KMS-11 (cell line): ENCODE results near the gene HAUS8.
A peak's percentile ranks its signal among the peaks of the same experiment; 100 is the strongest.

ENCODE experiments used
- H2AFZ ChIP-seq: fragments of 200-600 bp; sonication (generic); 2 replicates; pipeline ENCODE4 v1.6.1; 2016; ENCODE audit warnings: antibody characterized with exemption, mixed run types, low read depth
- H3K27ac ChIP-seq: fragments of 200-600 bp; sonication (generic); 2 replicates; pipeline ENCODE4 v1.6.1; 2016; ENCODE audit warnings: mild to moderate bottlenecking, mixed run types
- H3K27me3 ChIP-seq: fragments of 200-600 bp; sonication (generic); 2 replicates; pipeline ENCODE4 v1.6.1; 2017; ENCODE audit warnings: mild to moderate bottlenecking, low read depth, mixed run types, moderate library complexity; ENCODE audit not compliant: insufficient read depth
- H3K36me3 ChIP-seq: fragments of 200-600 bp; sonication (generic); 2 replicates; pipeline ENCODE4 v1.6.1; 2017; ENCODE audit warnings: mild to moderate bottlenecking, mixed run types; ENCODE audit not compliant: insufficient read depth
- H3K4me1 ChIP-seq: fragments of 200-600 bp; sonication (generic); 2 replicates; pipeline ENCODE4 v1.6.1; 2016; ENCODE audit warnings: mild to moderate bottlenecking, low read depth, mixed run types; ENCODE audit not compliant: poor library complexity, severe bottlenecking
- H3K4me2 ChIP-seq: fragments of 200-600 bp; sonication (generic); 2 replicates; pipeline ENCODE4 v1.7.0; 2016; ENCODE audit warnings: mild to moderate bottlenecking, mixed run types
- H3K4me3 ChIP-seq: fragments of 200-600 bp; sonication (generic); IDR thresholded peaks from 2 replicates; pipeline ENCODE4 v1.6.1; 2017; ENCODE audit warnings: low read depth, low read length, mixed read lengths; ENCODE audit not compliant: insufficient read depth
- H3K79me2 ChIP-seq: fragments of 200-600 bp; sonication (generic); 2 replicates; pipeline ENCODE4 v1.6.1; 2016; ENCODE audit warnings: low read depth, mixed run types; ENCODE audit not compliant: insufficient read depth
- H3K9ac ChIP-seq: fragments of 200-600 bp; sonication (generic); 2 replicates; pipeline ENCODE4 v1.6.1; 2016; ENCODE audit warnings: mild to moderate bottlenecking, mixed run types
- H4K20me1 ChIP-seq: fragments of 200-600 bp; sonication (generic); 2 replicates; pipeline ENCODE4 v1.6.1; 2016; ENCODE audit warnings: mild to moderate bottlenecking, mixed run types; ENCODE audit not compliant: insufficient read depth
- TF ChIP-seq, protein P1 (sequence below): fragments of 200-600 bp; sonication (generic); conservative IDR thresholded peaks from 2 replicates; pipeline ENCODE4 v1.6.1; 2017; ENCODE audit warnings: low read depth, mild to moderate bottlenecking, antibody characterized with exemption, low read length, moderate library complexity, mixed read lengths

The HAUS8 gene

DNA sequence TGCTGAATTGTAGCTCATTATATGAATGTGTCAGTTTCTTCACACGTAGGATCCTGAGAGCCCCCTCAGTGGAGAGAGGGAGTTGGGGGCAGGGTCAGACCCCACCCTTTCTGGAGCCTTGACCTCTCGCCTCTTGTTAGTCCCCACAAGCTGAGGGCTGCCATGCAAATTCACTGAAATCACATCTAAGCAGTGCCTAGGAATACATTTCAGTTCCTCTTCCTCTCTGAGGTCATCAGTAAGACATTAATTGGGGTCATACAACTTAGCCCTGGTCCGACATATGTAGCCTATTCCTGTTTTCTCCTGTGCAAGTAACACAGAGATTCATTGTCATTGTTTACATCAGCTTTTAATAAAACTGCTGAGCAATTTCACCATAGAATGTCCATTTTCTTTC is 30.3 kb upstream of the HAUS8 start:
- Histone ChIP-seq H3K4me1 (no peaks in the 10 kb centered on the region), H3K79me2 (no peaks in the 10 kb centered on the region), H2AFZ (no peak overlapping the region), H3K27me3 (no peaks in the 10 kb centered on the region), H4K20me1 (no peaks in the 10 kb centered on the region), H3K36me3 (no peaks in the 10 kb centered on the region), H3K4me2 (no peak overlapping the region), H3K9ac (no peak overlapping the region), H3K4me3 (no peak overlapping the region), H3K27ac (no peak overlapping the region)
- TF ChIP-seq, protein P1, sequence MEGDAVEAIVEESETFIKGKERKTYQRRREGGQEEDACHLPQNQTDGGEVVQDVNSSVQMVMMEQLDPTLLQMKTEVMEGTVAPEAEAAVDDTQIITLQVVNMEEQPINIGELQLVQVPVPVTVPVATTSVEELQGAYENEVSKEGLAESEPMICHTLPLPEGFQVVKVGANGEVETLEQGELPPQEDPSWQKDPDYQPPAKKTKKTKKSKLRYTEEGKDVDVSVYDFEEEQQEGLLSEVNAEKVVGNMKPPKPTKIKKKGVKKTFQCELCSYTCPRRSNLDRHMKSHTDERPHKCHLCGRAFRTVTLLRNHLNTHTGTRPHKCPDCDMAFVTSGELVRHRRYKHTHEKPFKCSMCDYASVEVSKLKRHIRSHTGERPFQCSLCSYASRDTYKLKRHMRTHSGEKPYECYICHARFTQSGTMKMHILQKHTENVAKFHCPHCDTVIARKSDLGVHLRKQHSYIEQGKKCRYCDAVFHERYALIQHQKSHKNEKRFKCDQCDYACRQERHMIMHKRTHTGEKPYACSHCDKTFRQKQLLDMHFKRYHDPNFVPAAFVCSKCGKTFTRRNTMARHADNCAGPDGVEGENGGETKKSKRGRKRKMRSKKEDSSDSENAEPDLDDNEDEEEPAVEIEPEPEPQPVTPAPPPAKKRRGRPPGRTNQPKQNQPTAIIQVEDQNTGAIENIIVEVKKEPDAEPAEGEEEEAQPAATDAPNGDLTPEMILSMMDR = no peak

DNA sequence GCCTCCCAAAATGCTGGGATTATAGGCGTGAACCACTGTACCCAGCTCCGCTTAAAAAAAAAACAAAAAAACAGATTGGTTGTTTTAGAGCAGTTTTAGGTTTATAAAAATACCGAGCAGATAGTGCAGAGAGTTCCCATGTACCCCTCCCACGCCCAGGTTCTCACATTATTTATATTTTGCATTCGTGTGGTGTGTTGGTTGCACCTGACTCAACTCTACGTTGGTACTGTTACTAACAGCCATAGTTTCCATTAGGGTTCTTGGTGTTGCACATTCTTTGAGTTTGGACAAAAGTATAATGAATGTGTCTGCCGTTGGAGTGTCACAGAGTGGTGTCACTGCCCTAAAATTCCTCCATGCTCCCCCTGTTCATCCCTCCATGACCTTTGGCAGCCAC is 29.4 kb upstream of the HAUS8 start:
- H3K9ac ChIP-seq = no peak overlapping the region
- no peaks in the 10 kb centered on the region for H3K27me3 ChIP-seq
- H3K4me1 ChIP-seq = no peaks in the 10 kb centered on the region
- no peaks in the 10 kb centered on the region for H4K20me1 ChIP-seq
- H3K79me2 ChIP-seq = no peaks in the 10 kb centered on the region
- no peak overlapping the region for H3K4me2 ChIP-seq
- no peak overlapping the region for H3K27ac ChIP-seq
- no peak overlapping the region for H2AFZ ChIP-seq
- no peak overlapping the region for H3K4me3 ChIP-seq
- H3K36me3 ChIP-seq = no peaks in the 10 kb centered on the region
- TF ChIP-seq, protein P1 = no peak

DNA sequence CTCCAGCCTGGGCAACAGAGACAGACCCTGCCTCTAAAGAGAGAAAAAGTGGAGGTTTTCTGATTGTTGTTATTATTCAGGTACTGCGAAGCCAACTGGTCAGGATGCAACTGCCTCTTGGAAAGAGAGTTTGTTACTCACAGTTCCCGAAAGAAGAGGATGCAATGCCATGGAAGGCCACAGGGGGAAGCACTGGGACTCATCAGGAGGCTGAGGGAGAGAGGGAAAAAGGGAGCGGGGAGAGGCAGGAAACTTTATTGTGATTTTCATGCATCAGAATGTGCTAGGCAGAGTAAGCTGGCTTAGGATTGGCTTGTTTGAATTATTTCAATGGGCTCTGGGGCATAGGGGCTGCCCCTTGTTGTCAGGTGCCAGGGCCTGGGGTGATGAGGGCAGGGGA is 27.9 kb upstream of the HAUS8 start:
- H2AFZ ChIP-seq = no peak overlapping the region
- H3K4me1 ChIP-seq = no peaks in the 10 kb centered on the region
- no peaks in the 10 kb centered on the region for H3K27me3 ChIP-seq
- H3K36me3 ChIP-seq = no peaks in the 10 kb centered on the region
- H3K4me2 ChIP-seq = no peak overlapping the region
- H4K20me1 ChIP-seq = no peaks in the 10 kb centered on the region
- H3K27ac ChIP-seq = no peak overlapping the region
- H3K9ac ChIP-seq = no peak overlapping the region
- H3K4me3 ChIP-seq = no peak overlapping the region
- H3K79me2 ChIP-seq = peaks cover 4% of the 10 kb centered on the region; the same call in 1 of the 2 replicates
- TF ChIP-seq, protein P1 = peak; percentile 73

DNA sequence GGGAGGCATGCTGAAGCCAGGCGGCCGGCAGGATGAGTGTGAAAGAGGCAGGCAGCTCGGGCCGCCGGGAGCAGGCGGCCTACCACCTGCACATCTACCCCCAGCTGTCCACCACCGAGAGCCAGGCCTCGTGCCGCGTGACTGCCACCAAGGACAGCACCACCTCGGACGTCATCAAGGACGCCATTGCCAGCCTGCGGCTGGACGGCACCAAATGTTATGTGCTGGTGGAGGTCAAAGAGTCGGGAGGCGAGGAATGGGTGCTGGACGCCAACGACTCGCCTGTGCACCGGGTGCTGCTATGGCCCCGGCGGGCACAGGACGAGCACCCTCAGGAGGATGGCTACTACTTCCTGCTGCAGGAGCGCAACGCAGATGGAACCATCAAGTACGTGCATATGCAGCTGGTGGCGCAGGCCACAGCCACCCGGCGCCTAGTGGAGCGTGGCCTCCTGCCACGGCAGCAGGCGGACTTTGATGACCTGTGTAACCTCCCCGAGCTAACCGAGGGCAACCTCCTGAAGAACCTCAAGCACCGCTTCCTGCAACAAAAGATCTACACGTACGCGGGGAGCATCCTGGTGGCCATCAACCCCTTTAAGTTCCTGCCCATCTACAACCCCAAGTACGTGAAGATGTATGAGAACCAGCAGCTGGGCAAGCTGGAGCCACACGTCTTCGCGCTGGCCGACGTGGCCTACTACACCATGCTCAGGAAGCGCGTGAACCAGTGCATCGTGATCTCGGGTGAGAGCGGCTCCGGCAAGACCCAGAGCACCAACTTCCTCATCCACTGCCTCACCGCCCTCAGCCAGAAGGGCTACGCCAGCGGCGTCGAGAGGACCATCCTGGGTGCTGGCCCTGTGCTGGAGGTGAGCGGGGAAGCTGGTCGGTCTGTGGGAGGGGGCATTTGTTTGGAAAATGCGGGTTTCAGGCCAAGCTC is 26.7 kb upstream of the HAUS8 start:
- H3K27ac ChIP-seq = no peak overlapping the region
- H2AFZ ChIP-seq = no peak overlapping the region
- no peaks in the 10 kb centered on the region for H4K20me1 ChIP-seq
- peaks cover 10% of the 10 kb centered on the region for H3K4me1 ChIP-seq
- H3K27me3 ChIP-seq = no peaks in the 10 kb centered on the region
- no peak overlapping the region for H3K4me3 ChIP-seq
- peaks cover 7% of the 10 kb centered on the region; the same call in 1 of the 2 replicates for H3K79me2 ChIP-seq
- TF ChIP-seq, protein P1 = no peak
- no peak overlapping the region for H3K4me2 ChIP-seq
- no peaks in the 10 kb centered on the region for H3K36me3 ChIP-seq
- no peak overlapping the region for H3K9ac ChIP-seq
